KMS-11 (cell line): ENCODE data around the gene ARHGAP8.

Experiments used
- H2AFZ ChIP-seq: fragments of 200-600 bp; sonication (generic); 2 replicates; pipeline ENCODE4 v1.6.1; 2016; ENCODE audit warnings: antibody characterized with exemption, mixed run types, low read depth
- H3K27ac ChIP-seq: fragments of 200-600 bp; sonication (generic); 2 replicates; pipeline ENCODE4 v1.6.1; 2016; ENCODE audit warnings: mild to moderate bottlenecking, mixed run types
- H3K27me3 ChIP-seq: fragments of 200-600 bp; sonication (generic); 2 replicates; pipeline ENCODE4 v1.6.1; 2017; ENCODE audit warnings: mild to moderate bottlenecking, low read depth, mixed run types, moderate library complexity; ENCODE audit not compliant: insufficient read depth
- H3K36me3 ChIP-seq: fragments of 200-600 bp; sonication (generic); 2 replicates; pipeline ENCODE4 v1.6.1; 2017; ENCODE audit warnings: mild to moderate bottlenecking, mixed run types; ENCODE audit not compliant: insufficient read depth
- H3K4me1 ChIP-seq: fragments of 200-600 bp; sonication (generic); 2 replicates; pipeline ENCODE4 v1.6.1; 2016; ENCODE audit warnings: mild to moderate bottlenecking, low read depth, mixed run types; ENCODE audit not compliant: poor library complexity, severe bottlenecking
- H3K4me2 ChIP-seq: fragments of 200-600 bp; sonication (generic); 2 replicates; pipeline ENCODE4 v1.7.0; 2016; ENCODE audit warnings: mild to moderate bottlenecking, mixed run types
- H3K4me3 ChIP-seq: fragments of 200-600 bp; sonication (generic); IDR thresholded peaks from 2 replicates; pipeline ENCODE4 v1.6.1; 2017; ENCODE audit warnings: low read depth, low read length, mixed read lengths; ENCODE audit not compliant: insufficient read depth
- H3K79me2 ChIP-seq: fragments of 200-600 bp; sonication (generic); 2 replicates; pipeline ENCODE4 v1.6.1; 2016; ENCODE audit warnings: low read depth, mixed run types; ENCODE audit not compliant: insufficient read depth
- H3K9ac ChIP-seq: fragments of 200-600 bp; sonication (generic); 2 replicates; pipeline ENCODE4 v1.6.1; 2016; ENCODE audit warnings: mild to moderate bottlenecking, mixed run types
- H4K20me1 ChIP-seq: fragments of 200-600 bp; sonication (generic); 2 replicates; pipeline ENCODE4 v1.6.1; 2016; ENCODE audit warnings: mild to moderate bottlenecking, mixed run types; ENCODE audit not compliant: insufficient read depth
- TF ChIP-seq, protein P1 (sequence below): fragments of 200-600 bp; sonication (generic); conservative IDR thresholded peaks from 2 replicates; pipeline ENCODE4 v1.6.1; 2017; ENCODE audit warnings: low read depth, mild to moderate bottlenecking, antibody characterized with exemption, low read length, moderate library complexity, mixed read lengths

ARHGAP8 gene

DNA sequence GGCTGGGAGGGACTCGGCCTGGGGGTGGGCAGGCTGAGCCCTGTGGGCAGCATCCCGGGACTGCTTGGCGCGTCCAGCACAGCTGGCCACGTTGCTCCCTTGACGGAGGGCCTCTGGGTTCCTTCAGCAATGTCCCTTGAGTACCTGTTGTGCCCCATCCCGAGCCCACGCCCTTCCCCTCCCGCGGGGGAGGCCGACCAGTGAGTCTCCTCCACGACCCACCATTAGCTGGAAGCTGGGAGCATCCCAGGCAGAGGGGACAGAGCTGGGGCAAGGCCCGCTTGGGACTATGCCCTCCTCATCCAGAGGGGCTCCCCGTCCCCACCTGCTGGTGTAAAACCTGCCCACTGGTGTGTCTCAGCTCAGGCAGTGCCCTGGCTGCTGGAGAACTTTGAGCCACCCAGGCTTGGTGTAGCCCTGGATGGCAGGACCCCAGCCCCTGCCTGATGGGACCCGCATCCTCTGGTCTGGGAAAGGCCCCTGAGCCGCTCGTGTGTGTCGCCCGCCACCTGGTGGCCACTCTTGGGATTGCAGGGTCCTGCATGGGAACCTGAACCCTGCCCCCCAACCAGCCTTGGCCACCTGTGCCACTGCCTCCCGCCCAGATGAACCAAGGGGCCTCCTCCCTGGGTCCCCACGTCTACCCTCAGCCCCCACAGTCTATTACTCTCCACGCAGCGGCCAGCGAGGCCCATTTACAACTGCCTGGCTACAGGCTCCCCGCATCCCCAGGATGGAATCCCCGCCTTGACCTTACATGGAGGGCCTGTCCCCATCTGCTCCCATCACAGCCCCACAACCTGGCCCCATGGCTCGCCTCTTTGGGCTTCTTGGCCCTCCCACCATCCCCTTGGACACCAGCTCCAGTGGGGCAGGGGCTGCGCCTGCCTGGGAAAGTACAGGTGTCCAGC is 16.6 kb upstream of the ARHGAP8 start:
- Histone ChIP-seq H3K27ac (no peak overlapping the region), H2AFZ (no peak overlapping the region), H3K79me2 (no peaks in the 10 kb centered on the region), H3K4me2 (no peak overlapping the region), H3K4me3 (no peak overlapping the region), H3K4me1 (no peaks in the 10 kb centered on the region), H4K20me1 (no peaks in the 10 kb centered on the region), H3K36me3 (no peaks in the 10 kb centered on the region), H3K9ac (no peak overlapping the region), H3K27me3 (no peaks in the 10 kb centered on the region; the same call in 1 of the 2 replicates)
- TF ChIP-seq, protein P1, sequence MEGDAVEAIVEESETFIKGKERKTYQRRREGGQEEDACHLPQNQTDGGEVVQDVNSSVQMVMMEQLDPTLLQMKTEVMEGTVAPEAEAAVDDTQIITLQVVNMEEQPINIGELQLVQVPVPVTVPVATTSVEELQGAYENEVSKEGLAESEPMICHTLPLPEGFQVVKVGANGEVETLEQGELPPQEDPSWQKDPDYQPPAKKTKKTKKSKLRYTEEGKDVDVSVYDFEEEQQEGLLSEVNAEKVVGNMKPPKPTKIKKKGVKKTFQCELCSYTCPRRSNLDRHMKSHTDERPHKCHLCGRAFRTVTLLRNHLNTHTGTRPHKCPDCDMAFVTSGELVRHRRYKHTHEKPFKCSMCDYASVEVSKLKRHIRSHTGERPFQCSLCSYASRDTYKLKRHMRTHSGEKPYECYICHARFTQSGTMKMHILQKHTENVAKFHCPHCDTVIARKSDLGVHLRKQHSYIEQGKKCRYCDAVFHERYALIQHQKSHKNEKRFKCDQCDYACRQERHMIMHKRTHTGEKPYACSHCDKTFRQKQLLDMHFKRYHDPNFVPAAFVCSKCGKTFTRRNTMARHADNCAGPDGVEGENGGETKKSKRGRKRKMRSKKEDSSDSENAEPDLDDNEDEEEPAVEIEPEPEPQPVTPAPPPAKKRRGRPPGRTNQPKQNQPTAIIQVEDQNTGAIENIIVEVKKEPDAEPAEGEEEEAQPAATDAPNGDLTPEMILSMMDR = peak; percentile 84

DNA sequence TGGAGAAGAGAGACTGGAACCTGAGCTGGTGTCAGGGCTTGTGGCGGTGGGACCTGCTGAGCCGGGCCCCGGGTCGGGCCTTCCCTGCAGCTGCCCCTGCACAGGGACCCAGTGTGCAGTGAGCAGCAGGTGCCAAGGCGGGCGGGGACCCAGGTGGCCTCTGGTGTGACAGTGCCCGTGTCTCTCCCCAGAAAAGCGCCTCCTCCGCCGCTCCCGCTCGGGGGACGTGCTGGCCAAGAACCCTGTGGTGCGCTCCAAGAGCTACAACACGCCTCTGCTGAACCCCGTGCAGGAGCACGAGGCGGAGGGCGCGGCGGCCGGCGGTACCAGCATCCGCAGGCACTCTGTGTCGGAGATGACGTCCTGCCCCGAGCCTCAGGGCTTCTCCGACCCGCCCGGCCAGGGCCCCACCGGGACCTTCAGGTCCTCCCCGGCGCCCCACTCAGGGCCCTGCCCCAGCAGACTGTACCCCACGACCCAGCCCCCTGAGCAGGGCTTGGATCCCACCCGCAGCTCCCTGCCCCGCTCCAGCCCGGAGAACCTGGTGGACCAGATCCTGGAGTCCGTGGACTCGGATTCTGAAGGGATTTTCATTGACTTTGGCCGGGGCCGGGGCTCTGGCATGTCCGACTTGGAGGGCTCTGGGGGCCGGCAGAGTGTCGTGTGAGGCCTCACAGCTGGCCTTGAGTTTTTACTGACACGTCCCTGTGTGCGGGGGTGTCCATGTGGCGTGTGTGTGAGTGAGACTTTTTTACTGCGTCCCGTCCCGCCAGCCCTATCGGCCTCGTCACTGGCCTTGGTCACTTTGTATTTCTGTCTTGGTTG is 15.6 kb upstream of the ARHGAP8 start:
- H3K4me2 ChIP-seq = no peak overlapping the region

DNA sequence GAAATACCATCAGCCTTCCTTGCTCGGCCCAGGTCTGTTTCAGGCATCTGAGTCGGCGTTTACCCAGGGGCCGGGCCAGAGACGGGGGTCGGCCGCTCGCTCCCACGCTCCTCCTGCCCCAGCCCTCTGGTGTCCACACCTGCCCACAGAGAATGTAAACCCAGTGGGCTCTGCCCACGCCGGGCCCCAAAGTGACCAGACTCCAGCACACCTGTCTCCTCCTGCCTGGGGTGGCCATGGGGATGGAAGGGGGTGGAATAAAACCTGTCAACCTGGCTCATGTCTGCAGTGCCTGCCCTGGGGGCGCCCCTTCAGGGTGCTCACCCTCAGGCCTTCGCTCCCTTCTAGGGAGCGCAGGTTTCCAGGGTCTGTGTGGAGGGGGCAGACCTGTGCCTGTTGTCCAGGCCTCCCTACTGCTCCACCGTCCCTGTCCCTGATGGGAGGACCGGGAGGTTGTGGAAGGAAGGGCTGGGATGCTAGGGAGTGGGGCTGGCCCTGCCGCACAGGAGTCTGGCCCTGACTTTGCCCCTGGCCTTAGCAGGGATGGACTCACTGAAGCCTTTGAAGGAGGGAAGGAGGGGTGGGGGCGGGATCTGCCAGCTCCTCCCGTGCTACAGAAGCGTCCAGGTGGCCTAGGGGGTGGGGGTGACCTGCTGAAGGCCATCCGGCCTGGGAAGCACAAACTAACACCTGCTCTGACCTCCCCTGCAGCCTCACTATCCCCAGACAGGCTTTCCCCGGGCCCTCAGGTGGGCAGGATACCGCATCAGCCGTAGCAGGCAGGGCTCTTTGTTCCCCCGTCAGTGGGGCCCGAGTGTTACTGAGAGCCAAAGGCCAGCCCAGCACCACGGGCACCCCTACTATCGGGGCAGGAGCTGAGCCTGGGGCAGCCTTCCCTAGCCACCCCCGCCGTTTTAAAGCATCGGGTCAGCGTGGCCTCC is 14.7 kb upstream of the ARHGAP8 start:
- H3K4me3 ChIP-seq = no peak overlapping the region

More for the DNA sequence above, 15.6 kb upstream of the ARHGAP8 start:
- Histone ChIP-seq H3K4me3 (no peak overlapping the region), H3K4me1 (no peaks in the 10 kb centered on the region), H3K27me3 (no peaks in the 10 kb centered on the region; the same call in 1 of the 2 replicates), H4K20me1 (no peaks in the 10 kb centered on the region), H3K36me3 (no peaks in the 10 kb centered on the region), H3K9ac (no peak overlapping the region), H3K79me2 (no peaks in the 10 kb centered on the region), H3K27ac (no peak overlapping the region), H2AFZ (no peak overlapping the region)
- TF ChIP-seq, protein P1 = no peak

More for the DNA sequence above, 14.7 kb upstream of the ARHGAP8 start:
- TF ChIP-seq, protein P1 = no peak
- Histone ChIP-seq H3K27ac (no peak overlapping the region), H3K27me3 (no peaks in the 10 kb centered on the region; the same call in 1 of the 2 replicates), H3K79me2 (no peaks in the 10 kb centered on the region), H3K4me2 (no peak overlapping the region), H3K9ac (no peak overlapping the region), H2AFZ (no peak overlapping the region), H4K20me1 (no peaks in the 10 kb centered on the region), H3K4me1 (no peaks in the 10 kb centered on the region), H3K36me3 (no peaks in the 10 kb centered on the region)
